OCI-LY3 (cell line): ENCODE measurements around the gene ITIH6.

ENCODE experiments used
- CTCF ChIP-seq: fragments of 200-600, 300-600 bp; sonication (generic); IDR thresholded peaks from 2 replicates; pipeline ENCODE4 v1.5.1; 2014; ENCODE audit warnings: antibody characterized with exemption, low read length, low read depth
- EZH2phosphoT487 ChIP-seq: fragments of 200-600 bp; shearing (Covaris generic); IDR thresholded peaks from 2 replicates; pipeline ENCODE4 v1.6.1; 2018; ENCODE audit warnings: antibody characterized with exemption, mixed run types, low read depth

GRCh38 chrX:54786967-54787366, 11.1 kb downstream of the ITIH6 start:
- TF ChIP-seq CTCF (peak; percentile 45), EZH2phosphoT487 (no peak)
